HG03439 (cell line): ENCODE measurements around the gene KCNJ12.
"Not testable (repeated sequence)": the region's sequence is repeated elsewhere in the genome, so short reads cannot be mapped to it uniquely, and the experiment has no call there.

ENCODE experiments used
- ATAC-seq: cut with Tn5 transposase; IDR thresholded peaks from one replicate; pipeline ENCODE4 v1.9.1; 2021; ENCODE audit warnings: mild to moderate bottlenecking, moderate library complexity; ENCODE audit not compliant: unreplicated experiment

KCNJ12 gene

DNA sequence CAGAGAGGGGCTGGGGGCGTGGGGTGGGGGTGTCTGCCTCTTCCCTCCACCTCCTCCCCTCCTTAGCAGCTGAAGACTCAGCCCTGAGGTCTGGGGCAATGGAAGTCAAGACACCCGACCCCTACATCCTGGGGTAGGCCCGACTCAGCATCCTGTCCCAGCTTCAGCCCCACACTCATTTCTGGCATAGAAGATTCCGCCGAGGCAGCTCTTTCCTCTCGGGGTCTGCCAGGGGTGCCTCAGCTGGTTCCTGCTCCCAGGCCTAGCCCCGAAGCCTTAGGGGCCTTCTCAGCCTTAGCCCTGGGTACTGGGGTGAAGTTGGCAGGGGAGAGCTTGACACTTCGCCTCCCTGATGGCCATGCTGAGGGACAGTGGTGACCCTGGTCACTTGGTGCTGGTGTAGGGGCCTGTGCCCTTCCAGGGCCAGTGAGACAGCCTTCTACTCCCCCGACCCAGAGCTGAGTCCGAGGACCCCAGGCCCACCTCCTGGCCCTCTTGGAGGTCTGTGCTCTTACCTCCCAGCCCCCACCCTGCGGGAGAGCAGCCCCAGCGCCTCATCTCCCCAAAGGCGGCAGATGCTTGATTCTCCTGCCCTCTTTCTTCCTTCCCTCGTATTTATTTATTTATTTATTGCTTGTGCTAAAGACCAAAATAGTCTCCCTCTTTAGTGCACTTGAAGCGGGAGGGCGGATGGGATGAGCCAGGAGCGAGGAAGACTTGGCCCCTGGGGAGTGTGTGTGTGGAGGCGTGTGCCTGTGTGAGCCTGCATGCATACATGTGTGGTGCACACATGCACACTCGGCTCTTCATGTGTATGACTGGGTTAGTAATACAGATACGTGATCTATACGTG lies 42.5 kb downstream of the KCNJ12 start:
- ATAC-seq, result no peak

DNA sequence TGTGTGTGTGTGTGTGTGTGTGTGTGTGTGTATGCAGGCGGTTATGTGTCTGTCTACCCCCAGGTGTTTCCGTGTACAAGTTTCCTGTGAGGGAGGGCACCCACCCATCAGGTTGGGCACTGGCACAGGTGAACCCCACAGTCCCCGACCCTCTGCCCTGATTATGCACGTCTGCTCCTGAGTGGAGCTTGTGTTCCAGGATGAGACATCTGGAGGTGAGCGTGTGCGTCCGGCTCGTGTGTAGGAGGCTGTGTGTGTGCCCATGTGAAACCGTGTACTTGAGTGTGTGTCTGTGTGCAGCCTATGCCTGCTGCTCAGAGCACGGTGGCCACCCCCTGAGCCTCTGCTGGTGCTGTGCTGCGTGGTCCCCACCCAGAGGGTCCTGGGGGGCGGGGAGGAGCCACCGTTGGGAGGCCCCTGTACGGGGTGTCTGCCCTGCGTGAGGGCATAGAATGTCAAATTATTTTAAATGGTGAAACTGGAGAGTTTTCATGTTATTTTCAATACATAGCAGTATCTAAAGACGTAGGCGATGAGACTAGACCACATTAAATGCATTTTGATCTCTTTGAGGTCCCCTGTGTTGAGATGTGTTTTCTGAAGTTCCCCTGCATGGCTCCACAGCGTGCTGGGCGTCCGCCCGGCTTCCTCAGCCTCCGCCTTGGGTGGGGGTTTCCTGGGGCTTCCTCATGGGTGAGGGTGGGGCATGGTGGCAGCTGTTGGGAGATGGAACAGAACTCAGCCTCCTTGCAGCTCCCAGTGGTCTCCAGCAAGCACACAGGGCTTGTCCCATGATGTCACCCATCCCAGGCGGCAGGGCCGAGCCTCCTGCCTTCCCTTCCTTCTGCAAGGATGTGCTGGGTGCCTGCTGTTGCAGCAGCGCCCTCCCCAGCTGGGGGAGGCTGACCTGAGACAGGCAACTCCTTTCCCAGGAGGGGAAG lies 43.4 kb downstream of the KCNJ12 start:
- ATAC-seq, result no peak

DNA sequence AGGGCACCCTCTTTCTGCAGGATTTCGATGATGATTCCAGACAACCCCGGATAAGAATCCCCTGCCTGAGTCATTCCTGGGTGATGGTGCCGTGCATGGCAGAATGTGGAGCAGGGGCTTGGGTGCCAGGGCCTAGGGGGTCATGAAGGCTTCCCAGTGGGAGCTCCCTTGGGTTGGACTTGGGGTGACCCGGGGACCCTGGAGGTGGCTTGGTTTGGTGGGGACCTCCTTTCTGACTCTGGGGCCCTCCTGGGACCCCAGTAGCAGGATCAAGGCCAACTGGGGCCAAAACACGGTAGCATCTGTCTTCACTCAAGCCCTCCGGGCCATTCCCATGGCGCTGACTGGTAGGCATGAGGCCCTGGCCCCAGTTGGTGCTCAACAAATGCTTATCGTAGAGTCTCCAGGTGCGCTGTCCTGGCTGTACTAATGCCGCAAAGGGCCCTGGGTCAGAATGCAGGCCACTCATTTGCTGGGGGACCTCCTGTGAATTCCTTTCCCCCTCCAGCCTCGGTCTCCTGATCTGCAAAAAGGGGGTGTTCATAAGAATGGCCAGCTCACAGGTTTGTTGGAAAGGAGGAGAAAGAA lies 44.4 kb downstream of the KCNJ12 start:
- not testable (repeated sequence) for ATAC-seq

DNA sequence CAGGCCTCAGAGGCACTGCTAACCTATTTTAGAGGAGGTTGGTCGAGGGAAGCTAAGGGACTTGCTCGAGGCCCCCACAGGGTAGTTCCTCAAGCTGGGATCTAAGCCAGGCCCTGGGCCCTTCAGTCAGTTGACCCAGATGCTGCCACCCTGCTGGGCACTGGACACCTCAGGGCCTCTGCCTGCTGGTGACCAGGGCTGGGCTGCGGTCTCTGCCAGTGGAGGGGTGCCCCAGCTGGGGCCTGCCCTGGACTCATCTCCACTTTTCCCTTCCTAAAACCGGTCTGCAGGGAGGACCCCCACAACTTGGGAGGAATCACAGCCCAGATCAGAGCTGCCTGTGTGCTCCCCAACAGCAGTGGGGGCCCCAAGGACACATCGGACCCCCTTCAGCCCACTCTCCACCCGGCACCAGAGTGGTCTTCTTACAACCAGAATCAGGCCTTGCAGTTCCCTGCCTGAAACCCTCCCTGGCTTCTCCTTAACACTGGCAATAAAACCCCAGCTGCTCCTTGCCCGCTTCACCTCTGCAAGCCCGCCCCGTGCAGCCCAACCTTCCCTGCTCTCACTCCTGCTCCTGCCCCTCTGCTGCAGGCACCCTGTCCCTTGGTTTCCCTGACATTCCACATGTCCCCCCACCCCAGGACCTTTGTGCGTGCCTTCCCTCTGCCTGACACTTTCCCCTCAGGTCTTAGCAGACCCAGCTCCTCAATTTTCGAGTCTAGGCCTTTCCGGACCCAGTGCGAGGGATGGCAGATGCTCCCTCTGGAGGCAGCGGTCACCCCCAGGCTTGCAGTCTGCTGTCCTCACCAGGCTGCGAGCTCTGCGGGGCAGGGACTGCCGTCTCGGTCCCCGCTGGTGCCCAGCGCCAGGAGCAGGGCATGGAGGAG lies 45.5 kb downstream of the KCNJ12 start:
- not testable (repeated sequence) for ATAC-seq

DNA sequence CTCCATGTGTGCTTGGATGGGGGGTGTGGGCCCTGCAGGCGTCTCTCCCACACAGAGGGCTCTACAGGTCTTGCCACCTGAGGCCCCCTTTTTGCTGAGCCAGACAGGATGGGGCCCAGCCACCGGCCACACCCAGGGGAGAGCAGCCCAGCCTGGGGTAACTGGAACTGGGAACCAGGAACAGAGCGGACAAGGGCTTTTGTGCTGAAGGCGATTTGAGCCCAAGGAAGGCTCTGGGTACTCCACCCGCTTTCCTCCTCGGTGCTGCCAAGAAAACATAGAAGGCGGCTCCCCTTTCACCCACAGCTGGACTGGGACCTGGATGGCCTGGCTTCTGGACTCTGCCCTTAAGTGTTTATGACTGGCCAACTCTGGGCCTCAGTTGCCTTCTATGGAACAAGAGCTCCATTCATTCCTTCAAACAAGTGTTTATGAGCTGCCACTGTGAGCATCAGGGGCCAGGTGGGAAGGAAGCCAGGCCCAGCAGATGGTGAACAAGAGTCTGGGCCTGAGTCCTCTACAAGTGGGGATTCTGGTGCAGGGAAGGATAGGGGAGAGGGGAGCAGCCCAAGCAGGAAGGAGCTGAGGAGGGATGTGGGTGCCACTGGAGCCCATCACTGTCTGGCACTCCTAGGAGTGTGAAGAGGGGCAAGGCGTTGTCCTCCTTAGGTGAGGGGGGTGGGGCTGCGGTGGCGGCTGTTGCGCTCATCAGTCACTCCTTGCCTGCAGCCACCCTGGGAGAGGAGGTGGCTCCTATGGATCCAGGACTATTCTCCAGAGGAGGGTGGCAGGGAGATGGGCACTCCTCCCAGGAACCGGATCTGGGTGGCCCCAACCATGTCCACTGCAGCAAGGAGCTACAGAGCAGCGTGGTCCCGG lies 46.4 kb downstream of the KCNJ12 start:
- ATAC-seq, result not testable (repeated sequence)

DNA sequence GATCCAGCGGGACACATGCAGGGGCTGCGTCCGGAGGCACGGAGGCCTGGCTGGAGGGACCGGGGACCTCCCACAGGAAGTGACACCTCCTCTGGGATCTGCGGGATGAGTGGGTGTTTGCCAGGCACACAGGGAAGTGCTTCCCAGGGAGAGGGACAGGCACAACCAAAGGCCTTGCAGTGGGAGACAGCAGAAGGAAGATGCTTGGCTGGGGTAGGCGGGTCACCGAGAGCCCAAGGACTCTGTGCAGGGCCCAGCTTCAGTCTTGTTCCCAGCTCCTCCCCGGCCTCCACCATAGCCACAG lies 47.0 kb downstream of the KCNJ12 start:
- not testable (repeated sequence) for ATAC-seq

DNA sequence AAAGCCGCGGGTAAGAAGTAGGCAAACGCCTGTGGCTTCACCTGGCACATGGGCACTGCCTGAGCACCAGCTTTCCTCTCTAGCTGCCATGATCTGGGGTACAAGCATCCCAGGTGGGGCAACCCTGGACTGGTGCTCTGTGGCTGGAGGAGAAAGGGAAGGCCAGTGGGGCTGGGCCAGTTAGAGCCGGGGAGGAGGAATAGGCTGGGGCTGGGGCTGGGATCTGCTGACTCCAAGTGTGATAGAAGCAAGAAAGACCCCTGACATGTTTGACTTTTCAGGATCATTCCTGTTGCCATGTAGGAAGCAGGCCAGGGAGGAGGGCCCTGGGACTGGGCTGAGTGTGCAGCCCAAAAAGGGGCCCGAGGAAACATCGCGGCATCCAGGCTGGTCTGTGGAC lies 48.5 kb downstream of the KCNJ12 start:
- not testable (repeated sequence) for ATAC-seq

DNA sequence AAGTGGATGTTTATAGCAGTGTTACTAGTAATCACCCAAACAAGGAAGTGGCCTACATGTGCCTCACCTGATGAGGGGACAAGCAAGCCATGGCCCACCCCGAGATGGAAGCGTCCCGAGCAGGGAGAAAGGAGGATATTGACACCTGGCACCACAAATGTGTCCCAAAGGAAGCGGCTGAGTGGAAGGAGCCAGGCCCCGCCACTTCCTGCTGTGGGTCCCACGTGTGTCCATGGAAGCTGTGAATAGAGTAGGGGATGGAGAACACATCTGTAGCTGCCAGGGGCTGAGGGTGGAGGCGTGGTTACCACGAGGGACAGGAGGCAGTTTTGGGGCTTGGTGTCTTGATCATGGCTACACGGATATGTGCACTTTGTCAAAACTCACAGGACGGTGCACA lies 49.2 kb downstream of the KCNJ12 start:
- no peak for ATAC-seq

DNA sequence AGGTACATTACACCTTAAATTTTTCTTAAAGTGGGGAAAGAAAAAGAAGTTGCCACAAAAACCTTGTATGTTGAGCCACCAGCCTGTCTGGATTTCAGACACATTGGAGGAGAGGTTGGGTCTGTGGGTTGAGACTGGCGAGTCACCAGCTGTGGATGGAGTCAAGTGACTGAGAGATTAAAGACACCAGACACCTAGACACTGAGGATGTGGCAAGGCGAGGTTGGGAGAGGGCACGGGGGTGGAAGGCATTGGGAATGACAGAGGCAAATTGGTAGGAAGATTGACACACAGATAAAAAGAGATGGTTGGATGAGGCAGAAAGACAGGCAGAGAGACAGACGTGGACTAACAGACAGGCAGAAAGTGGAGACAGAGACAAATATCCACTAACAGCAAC lies 49.6 kb downstream of the KCNJ12 start:
- ATAC-seq, result no peak

DNA sequence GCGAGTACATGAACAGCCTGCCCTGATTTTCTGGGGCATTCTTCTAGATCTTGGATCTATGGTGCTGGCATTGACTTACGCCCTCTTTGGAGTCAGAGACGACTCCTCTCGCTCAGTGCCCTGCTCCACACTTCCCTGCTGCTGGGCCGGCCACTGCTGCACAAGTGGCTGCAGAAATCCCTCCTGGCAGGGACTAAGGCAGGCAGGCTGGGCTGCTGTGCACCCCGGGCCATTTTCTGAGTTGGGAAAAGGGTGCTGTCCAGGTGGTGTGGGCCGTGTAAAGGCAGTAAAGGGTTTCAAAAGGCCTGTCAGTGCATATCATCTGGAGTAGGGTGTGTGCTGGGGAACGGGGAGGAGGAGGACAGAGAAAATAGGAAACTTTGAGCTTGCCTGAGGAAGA lies 50.1 kb downstream of the KCNJ12 start:
- not testable (repeated sequence) for ATAC-seq

DNA sequence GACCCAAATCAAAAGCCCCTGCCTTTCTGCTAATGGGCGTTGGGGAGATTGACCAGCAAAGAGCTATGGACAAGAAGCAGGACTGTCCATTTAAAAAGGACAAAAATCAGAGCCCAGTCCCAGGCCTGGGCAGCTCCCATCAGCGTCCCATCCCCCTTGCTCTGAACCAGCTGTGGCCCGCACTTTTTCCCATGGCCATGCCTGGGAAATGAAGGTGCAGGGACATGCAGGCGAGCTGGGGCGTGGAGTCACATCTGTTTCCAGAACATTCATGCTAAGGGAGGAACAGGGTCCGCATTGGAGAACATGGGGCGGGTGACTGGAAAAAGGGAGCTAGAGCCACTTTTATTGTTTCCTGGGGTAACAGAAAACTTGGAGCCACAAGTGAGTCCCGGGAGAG lies 50.7 kb downstream of the KCNJ12 start:
- ATAC-seq, result not testable (repeated sequence)

DNA sequence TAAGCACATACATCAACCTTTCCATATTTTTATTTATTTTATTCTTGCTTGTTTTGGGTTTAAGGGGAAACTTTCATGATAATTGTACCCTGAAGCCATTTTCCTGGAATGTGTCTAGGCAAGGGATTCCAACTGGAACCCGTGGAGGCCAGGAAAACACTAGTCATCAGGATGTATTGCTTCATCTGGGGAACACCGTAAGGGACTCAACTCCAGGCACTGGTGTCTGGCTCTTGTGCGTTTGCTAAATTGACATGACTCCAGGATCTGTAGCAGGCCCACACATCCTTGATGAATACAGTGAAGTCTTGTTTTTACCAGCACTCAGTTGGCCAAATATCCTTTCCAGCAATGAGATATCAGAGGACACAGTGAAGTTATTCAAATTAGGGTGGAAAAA lies 51.6 kb downstream of the KCNJ12 start:
- not testable (repeated sequence) for ATAC-seq

DNA sequence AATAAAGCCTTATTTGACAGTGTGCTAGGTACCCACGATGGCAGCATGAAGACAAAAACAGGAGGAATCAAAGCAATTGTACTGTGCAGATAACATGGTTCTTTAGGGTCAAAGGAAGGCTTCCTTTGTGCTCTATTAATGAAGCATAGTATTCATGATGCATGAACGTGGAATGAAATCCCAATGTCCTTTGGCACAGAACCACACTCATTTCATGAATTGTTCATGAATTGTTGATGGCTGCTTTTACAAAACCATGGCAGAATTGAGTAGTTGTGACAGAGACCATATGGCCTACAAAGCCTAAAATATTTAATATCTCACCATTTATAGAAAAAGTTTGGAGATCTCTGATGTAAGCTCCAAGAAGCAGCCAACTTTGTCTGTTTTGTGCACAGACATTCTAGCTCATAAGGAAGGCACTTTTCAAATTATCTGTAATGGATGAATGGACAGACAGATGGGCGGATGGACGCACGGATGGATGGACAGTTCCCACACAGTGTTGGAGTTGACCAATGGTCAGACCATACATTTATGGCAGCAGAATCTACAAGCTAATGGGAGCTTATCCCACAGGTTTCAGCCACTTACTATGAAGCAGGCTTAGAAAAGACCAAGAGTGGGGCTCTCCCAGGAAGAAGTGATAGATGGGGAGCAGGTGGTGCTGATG lies 52.7 kb downstream of the KCNJ12 start:
- ATAC-seq, result not testable (repeated sequence)

DNA sequence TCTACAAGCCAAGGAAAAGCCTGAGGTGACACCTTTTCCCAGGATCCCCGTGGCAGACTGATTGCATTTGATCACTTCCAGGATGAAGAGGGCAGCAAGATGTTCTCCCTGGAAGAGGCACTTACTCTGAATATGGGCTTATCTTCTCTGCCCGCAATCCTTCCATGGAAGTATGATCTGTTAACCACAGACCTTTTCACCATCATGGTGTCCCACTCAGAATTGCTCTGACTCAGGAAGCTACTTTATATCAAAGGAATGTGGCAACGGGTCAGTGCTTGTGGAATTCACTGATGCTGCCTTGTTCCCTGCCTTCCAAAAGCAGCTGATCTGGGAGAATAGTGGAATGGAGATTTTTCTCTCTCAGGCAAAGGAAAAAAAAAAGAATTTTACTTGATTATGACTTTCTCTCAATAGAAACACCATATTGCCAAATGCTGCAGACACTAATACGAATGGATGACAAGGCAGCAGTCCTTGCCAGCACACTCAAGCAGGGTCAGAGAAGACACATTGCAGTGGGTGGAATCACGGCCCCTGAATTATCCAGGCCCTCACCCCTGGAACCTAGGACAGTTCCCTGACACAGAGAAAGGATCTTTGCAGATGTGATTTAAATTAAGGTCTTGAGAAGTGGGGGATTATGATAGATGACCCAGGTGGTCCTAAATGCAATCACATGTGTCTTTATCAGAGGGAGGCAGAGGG lies 53.9 kb downstream of the KCNJ12 start:
- not testable (repeated sequence) for ATAC-seq

DNA sequence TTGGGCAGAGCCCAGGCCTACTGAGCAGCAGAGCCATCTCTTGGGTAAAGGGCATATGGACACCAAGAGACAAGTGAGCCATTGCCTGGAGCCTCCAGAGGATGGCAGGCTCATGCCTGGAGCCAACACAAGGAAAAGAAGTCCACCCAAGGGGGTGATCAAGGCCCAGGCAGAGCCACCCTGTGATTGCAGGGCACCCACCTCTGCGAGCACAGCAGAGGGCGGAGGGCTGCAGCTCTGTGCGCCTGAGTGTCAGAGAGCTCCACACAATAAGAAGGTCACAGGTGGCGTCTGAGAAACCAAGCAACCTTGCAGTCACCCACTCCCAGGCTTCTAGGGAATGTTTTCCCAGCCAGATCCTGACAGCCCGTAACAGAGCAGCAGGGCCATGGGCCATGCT lies 57.8 kb downstream of the KCNJ12 start:
- not testable (repeated sequence) for ATAC-seq

DNA sequence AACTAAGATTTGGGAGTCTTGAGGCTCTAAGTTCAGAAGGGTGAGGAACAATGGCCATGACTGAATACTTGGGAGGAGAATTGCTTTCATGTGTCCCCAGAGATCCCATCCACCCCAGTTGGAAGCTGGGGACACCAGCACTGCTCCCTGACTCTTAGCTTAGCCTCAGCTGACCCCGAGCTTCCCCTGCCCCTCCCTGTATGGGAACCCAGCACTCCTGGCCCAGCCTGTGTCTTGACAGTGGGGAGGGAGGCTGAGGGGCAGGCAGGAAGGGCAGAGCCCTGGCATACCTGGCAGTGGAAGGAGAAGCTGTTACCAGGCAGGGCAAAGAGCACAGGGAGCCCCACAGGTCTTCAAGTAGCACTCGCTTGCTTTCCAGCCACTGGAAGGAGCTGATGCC lies 58.8 kb downstream of the KCNJ12 start:
- ATAC-seq, result not testable (repeated sequence)

DNA sequence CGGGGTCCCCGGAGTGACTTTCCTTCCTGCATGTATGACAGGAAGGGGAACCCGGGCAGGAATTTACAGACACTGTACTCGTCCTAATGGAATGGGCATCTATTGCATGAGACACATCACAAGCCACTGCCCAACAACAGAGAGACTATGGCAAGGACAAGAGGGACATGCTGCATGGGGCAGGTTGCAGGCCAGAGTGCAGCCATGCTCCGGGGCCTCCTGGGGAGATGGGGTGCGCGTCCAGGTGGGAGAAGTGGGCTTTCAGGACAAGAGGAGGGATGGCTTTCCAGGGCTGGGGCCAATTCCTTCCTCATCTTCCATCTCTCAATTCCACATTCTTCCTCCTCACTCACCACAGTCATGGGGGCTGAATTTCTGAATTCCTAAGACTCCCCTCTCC lies 60.3 kb downstream of the KCNJ12 start:
- ATAC-seq, result not testable (repeated sequence)
